GM18951 (cell line): ENCODE data around the gene TUBA4A.

ENCODE experiments used
- POLR2A ChIP-seq: IDR thresholded peaks from 4 replicates; pipeline ENCODE4 v1.6.1; 2011; ENCODE audit warnings: mild to moderate bottlenecking; ENCODE audit not compliant: insufficient read length, insufficient read depth; ENCODE audit errors: extremely low read depth
- in situ Hi-C: fragments of 300-500 bp; cut with MboI; formaldehyde crosslinking; loops from one replicate; pipeline ENCODE4 v1.12.0; 2022; ENCODE audit warnings: low sequenced_read_pairs, mixed read lengths, inconsistent platforms; ENCODE audit not compliant: unreplicated experiment

Gene TUBA4A

DNA sequence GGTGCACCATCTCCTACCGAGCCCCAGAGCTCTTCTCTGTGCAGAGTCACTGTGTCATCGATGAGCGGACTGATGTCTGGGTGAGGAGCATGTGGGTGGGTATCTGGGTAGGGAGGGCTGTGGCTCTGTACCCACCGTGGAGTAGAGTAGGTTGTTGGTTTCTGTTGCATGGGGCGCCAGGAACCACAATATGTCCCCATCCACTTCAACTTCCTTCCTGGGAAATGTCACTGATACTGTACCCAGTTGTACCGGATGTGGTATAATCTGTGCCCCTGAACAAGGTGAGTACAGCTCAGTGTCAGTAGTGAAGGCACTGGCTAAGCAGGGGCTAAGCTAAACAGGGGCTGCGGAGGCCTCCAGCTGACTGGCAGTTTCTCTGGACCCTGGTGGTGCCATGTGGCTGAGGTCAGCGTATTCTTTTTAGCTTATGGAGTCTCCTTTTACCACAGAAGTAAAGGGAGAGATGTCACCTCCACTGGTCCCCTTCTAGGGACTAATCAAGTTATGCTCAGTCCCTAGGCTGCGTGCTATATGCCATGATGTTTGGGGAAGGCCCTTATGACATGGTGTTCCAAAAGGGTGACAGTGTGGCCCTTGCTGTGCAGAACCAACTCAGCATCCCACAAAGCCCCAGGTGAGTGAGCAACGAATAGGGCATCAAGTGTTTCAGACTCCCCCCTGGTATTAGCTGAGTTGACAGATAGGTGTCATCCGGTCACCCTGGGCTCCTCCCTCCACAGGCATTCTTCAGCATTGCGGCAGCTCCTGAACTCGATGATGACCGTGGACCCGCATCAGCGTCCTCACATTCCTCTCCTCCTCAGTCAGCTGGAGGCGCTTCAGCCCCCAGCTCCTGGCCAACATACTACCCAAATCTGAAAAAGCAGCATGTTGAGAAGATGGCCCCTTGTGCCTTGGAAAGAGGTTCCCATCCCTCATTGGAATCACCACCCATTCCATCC lies 5.8 kb downstream of the TUBA4A start:
- in situ Hi-C loops, result no loop called here
- peak; percentile 9 for TF ChIP-seq POLR2A

- in situ Hi-C loops, result no loop called here
Observed at GRCh38 chr2:219246559-219246958, 7.2 kb downstream of the TUBA4A start.

GRCh38 chr2:219245899-219246230 lies 7.9 kb downstream of the TUBA4A start:
- TF ChIP-seq POLR2A, result no peak
- in situ Hi-C loops, result no loop called here

More at GRCh38 chr2:219246559-219246958, 7.2 kb downstream of the TUBA4A start:
- no peak for TF ChIP-seq POLR2A

DNA sequence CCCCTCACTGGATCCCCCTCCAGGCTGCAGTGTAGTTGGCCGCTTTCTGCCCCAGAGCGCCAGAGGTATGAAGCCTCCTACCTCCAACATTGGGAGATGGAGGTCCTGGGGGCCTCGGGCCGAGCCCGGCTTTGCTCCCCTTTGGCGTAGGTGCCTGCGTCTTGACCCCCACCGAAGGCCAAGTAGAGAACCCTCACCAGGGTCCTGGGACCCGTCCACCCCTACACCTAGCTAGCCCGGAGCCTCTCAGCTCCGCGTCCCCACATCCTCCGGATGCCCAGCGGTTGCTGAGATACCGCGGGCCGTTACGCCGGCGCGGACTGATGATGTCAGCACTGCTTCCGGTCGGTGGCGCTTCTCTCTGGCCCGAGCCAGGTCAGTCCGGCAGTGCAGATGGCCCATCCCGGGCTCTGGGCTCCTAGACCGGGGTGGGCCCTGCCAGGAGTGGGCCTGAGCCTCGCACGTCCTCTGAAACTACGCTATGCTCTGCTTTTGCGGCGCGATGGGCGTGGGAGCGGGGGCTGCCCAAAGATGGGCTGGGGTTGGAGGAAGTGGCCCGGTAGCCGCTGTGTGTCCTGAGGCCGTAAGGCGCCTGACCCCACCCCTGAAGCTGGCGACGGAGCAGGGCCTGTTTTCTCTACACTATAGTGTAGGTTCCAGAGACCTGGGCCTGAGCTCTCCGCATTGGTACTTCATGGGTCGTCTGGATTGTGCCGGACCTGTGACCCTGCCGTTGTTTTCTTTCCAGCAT lies 8.4 kb downstream of the TUBA4A start, which contains the start of the genes GLB1L and STK16:
GLB1L (minus strand) TSS at position 297 of the 751 bp plus-strand sequence. CDS start 1,871 bp downstream, outside the sequence.
STK16 (plus strand) TSS at position 332 of the 751 bp plus-strand sequence. CDS start 521 bp downstream, outside the sequence.
- in situ Hi-C loops, result no loop called here
- peak; percentile 92 for TF ChIP-seq POLR2A

DNA sequence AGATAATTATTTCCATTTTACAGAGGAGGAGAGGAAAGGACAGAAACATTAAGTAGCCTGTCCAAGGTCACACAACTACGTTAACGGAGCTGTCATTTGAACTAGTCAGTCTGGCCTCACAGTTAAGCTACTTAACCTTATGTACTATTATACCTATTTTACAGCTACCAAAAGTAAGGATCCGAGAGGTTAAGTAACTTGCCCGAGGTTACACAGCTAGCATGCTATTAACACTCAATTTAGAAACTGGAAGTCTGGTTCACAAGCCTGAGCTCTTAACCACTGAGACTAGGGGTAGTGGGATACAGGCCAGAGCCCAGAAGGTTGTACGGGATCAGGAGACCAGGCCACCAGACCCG lies 8.9 kb downstream of the TUBA4A start:
- no peak for TF ChIP-seq POLR2A
- in situ Hi-C loops, result no loop called here

- in situ Hi-C loops, result no loop called here
- no peak for TF ChIP-seq POLR2A
Observed at GRCh38 chr2:219243291-219243761, 10.4 kb downstream of the TUBA4A start.

DNA sequence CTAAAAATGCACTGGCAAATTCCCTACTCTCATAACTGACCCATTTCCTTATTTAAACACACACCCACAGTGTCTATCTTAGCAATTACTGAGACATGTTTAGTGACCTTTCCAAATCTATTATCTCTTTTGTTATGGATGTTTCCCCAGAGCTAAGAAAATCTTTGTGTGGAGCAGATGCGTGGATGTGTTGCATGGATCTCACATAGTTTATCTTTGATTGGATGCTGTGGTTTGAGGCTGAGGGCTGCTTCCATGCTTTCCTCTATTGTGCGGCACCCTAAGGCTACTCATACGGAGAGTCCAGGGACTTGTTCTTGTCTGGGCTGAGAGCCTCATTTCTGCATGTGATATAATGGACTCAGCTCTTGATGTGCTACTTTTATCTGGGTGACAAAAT lies 19.4 kb downstream of the TUBA4A start:
- no peak for TF ChIP-seq POLR2A
- in situ Hi-C loops, result no loop called here

DNA sequence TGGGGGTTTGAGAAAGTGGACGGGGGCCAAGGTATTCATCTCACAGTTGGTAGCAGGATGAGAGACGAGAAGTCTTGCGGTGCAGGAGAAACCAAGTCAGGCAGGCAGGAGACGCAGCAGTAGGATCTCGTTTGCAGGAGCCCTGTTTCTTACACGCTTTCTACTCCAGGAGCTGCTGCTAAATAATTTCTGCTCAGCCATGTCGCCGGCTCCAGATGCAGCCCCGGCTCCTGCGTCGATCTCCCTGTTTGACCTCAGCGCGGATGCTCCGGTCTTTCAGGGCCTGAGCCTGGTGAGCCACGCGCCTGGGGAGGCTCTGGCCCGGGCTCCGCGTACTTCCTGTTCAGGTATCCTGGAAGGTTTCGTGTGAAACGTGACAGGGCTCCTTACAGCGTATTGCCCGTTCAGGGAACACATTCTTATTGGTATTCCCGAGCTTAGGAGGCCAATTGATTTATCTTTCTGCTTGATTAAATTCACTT lies 23.6 kb downstream of the TUBA4A start:
- TF ChIP-seq POLR2A, result no peak
- in situ Hi-C loops, result no loop called here

DNA sequence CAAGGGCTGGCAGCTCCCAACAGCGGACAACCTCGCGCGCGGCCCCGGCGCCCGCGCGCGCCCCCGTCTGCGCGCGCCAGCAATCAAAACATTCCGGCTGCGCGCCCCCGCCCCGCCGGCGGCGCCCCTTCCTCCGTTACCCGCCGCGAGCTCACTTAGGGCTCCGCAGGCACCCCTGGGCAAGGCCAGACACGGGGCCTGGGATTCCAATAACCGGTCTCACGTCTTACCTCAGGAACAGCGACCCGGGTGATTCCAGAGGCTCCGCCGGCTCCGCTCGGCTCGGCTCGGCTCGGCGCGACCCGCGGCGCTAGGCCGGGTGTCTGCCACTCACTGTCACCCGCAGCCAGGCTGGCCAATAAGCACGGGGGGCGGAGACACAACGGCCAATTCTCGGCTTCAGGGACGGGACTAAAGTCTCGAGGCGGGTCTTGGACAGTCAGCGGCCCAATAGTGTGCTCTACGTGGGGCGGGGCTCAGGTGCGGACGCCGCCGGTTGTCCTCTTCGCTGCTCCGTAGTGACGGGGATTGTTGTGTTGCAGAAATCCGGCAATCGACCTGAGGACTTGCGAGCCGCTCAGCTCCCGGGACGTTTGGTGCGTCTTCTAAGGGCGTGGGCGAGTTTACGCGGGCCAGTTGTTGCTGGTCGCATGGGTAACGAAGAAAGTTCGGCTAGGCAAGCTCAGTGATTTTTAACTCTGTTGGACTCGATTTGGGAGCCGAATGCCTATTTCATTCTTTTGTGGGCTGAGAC lies 24.2 kb downstream of the TUBA4A start, which contains the start of the genes ANKZF1 and ATG9A:
ANKZF1 (plus strand) TSS at position 502 of the 754 bp plus-strand sequence. CDS start 452 bp downstream, outside the sequence.
ATG9A (minus strand) TSS at position 332 of the 754 bp plus-strand sequence. CDS start 1,612 bp downstream, outside the sequence.
- TF ChIP-seq POLR2A, result peak; percentile 77

DNA sequence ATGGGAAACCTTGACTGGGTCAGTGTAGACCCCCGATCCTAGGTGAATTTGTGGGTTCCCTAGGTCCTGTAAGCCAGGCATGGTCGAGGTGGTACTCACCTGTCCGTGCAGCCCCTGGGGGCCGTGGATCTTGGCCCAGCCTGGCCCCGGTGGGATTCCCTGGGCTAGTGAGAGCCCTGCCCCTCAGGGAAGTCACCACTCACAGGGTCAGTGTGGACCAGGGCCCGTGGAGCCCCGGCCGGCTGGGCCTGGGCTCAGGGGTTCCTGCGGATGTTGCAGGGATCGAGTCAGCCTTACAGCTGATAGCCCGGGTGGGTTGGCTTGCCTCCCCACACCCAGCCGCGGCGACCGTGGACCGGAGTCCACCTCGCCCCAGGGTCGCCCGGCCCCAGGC lies 24.8 kb downstream of the TUBA4A start:
- TF ChIP-seq POLR2A, result no peak
- in situ Hi-C loops, result no loop called here

More for the DNA sequence above, 24.2 kb downstream of the TUBA4A start, which contains the start of the genes ANKZF1 and ATG9A:
- in situ Hi-C loops, result no loop called here

GRCh38 chr2:219228041-219228910 lies 25.4 kb downstream of the TUBA4A start:
- in situ Hi-C loops, result no loop called here

DNA sequence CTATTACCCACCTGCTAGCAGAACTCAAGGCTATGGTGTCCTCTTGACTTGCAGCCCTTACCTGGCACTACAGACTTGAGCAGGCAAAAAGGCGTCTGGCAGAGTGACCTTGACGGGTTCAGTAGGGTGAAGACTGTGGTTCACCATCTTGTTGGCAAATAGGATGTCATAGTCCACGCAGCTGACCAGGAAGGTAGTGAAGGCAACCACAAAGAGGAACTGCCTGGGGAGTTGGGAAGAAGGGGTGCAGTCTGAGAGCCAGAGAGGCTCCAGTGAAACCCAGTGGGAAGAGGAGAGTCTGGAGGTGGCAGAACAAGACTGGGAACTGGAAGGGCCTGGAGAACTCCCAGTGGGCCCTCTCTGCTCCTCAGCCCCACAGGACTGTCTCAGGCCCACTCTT lies 28.4 kb downstream of the TUBA4A start:
- in situ Hi-C loops, result no loop called here
- TF ChIP-seq POLR2A, result no peak

More at GRCh38 chr2:219228041-219228910, 25.4 kb downstream of the TUBA4A start:
- no peak for TF ChIP-seq POLR2A
